ENCODE results near the gene GTPBP6.

DNA sequence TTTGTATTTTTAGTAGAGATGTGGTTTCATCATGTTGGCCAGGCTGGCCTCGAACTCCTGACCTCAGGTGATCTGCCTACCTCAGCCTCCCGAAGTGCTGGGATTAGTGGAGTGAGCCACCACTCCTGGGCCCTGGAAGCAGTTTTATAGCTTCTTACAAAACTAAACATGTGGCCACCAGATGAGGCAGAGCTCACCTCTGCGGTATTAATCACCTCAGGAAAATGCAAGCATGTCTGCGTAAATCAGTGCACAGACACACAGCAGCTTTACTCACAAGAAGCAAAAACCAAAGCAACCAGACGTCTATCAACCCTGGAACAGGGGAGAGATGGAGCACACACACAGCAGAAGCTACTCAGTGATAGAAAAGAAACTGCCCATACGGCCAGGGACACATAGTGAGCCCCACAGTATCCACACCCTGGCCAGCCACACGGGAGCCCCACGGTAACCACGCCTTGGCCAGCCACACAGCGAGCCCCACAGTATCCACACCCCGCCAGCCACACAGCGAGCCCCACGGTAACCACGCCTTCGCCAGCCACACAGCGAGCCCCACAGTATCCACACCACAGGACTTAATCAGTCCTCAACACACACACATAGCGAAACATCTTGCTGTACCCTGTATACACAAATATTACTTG is 37.9 kb upstream of the GTPBP6 start:
- no peak for TF ChIP-seq GATA2 (IDR thresholded peaks at IDR 0.05; ENCODE audit: low read depth, low read length)
- no peak for TF ChIP-seq GATA3 (IDR thresholded peaks at IDR 0.05; ENCODE audit: low read depth, low read length)

All from SH-SY5Y (cell line).